Dendritic cell treated with granulocyte-macrophage colony-stimulating factor and Interleukin-4, amounts not matched to agents 40 ng/mL and 50 ng/mL, for 4 days (primary cell): ENCODE measurements around the gene PDPN.

ENCODE experiments used
- H3K27ac Mint-ChIP-seq: one replicate; pipeline ENCODE4 v1.8.0; 2022; ENCODE audit warnings: mild to moderate bottlenecking, mixed read lengths
- H3K27me3 Mint-ChIP-seq: one replicate; pipeline ENCODE4 v1.8.0; 2022; ENCODE audit warnings: mild to moderate bottlenecking, mixed read lengths
- H3K36me3 Mint-ChIP-seq: one replicate; pipeline ENCODE4 v1.8.0; 2022; ENCODE audit warnings: low read depth, mixed read lengths
- H3K4me1 Mint-ChIP-seq: one replicate; pipeline ENCODE4 v1.8.0; 2022; ENCODE audit warnings: low read depth, mixed read lengths
- H3K4me3 Mint-ChIP-seq: one replicate; pipeline ENCODE4 v1.8.0; 2022; ENCODE audit warnings: mild to moderate bottlenecking, moderate library complexity, mixed read lengths
- H3K9me3 Mint-ChIP-seq: one replicate; pipeline ENCODE4 v1.8.0; 2022; ENCODE audit warnings: mixed read lengths
- intact Hi-C: fragments of 100-400 bp; cut with micrococcal nuclease; formaldehyde crosslinking; loops from one replicate; pipeline ENCODE4 v1.15.0; 2022

Gene PDPN

DNA sequence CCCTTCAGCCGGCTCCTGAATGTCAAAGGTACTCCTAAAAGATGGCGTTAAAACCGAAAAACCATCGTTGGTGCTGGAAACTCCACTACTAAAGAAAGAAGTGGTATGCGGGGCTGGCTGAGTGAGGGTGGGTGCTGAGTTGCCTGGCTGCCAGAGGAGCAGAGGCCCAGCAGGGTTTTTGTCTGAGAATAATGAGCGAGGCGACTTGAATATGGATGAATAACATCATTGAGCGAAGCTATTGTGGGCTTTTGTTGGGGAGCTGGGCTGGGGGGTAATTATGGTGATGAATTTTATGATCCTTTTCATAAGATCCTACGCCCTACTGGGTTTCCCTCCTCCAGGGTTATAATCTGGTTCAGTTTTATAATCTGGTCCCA is 2.0 kb downstream of the PDPN start:
- H3K36me3 Mint-ChIP-seq, result no peaks in the 10 kb centered on the region
- H3K4me3 Mint-ChIP-seq, result no peak overlapping the region
- H3K27ac Mint-ChIP-seq, result no peak overlapping the region
- peaks cover 78% of the 10 kb centered on the region for H3K27me3 Mint-ChIP-seq
- peaks cover 15% of the 10 kb centered on the region for H3K4me1 Mint-ChIP-seq
- no peaks in the 10 kb centered on the region for H3K9me3 Mint-ChIP-seq
- intact Hi-C loops, result no loop called here

DNA sequence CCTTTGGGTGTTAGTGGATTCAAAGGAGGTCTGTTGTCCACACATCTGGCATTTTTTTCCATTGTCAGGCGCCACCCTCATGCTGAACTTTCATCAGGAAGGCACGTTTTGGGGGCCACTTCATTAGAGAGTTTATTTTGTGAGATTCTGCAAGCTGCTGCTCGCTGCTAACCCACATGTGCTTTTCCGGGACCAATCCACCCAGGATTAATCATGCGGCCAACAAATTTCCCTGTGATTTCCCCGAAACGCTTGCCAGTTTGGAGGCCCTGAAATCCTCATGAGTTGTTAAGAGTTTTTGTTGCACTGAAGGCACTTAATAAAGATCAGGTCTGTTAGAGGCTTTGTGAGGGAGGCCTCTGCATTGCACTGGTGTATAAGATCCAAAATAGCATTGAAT is 2.4 kb downstream of the PDPN start:
- no peaks in the 10 kb centered on the region for H3K36me3 Mint-ChIP-seq

GRCh38 chr1:13587256-13588030 is 3.8 kb downstream of the PDPN start:
- intact Hi-C loops, result no loop called here
- H3K4me1 Mint-ChIP-seq, result peaks cover 26% of the 10 kb centered on the region
- no peak overlapping the region for H3K27ac Mint-ChIP-seq
- peaks cover 60% of the 10 kb centered on the region for H3K27me3 Mint-ChIP-seq
- no peaks in the 10 kb centered on the region for H3K36me3 Mint-ChIP-seq
- no peak overlapping the region for H3K4me3 Mint-ChIP-seq
- no peaks in the 10 kb centered on the region for H3K9me3 Mint-ChIP-seq

More for the DNA sequence above, 2.4 kb downstream of the PDPN start:
- Mint-ChIP-seq H3K9me3 (no peaks in the 10 kb centered on the region), H3K4me1 (peaks cover 17% of the 10 kb centered on the region), H3K27me3 (peaks cover 74% of the 10 kb centered on the region), H3K27ac (no peak overlapping the region), H3K4me3 (no peak overlapping the region)
- intact Hi-C loops, result no loop called here

- no peak overlapping the region for H3K27ac Mint-ChIP-seq
- no peaks in the 10 kb centered on the region for H3K9me3 Mint-ChIP-seq
- peaks cover 36% of the 10 kb centered on the region for H3K4me1 Mint-ChIP-seq
- intact Hi-C loops, result no loop called here
- H3K4me3 Mint-ChIP-seq, result no peak overlapping the region
- H3K27me3 Mint-ChIP-seq, result peaks cover 43% of the 10 kb centered on the region
- H3K36me3 Mint-ChIP-seq, result no peaks in the 10 kb centered on the region
Measured at GRCh38 chr1:13588946-13589796, 5.5 kb downstream of the PDPN start.

DNA sequence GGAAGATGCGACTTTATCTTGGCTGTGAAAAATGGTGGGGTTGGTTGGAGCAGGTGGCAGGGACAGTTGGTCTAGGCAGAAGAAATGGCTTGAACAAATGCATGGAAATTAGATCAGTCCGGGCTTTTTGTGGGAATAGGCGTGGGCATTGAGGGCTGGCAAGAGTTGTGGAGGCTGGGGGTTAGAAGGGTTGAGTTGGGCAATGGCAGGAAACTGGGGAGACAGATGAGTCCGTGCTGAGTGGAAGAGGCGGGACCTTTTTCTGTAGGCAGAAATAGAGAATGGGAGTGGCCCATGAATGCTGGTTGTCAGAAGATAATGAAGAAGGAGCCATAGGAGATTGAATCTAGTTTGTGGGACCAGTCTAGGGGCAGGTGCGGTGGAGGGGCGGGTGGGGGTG is 6.9 kb downstream of the PDPN start:
- Mint-ChIP-seq H3K9me3 (no peaks in the 10 kb centered on the region), H3K36me3 (no peaks in the 10 kb centered on the region), H3K27me3 (peaks cover 30% of the 10 kb centered on the region), H3K27ac (no peak overlapping the region), H3K4me3 (no peak overlapping the region), H3K4me1 (peaks cover 36% of the 10 kb centered on the region)
- intact Hi-C loops, result no loop called here

GRCh38 chr1:13593511-13594131 is 10.0 kb downstream of the PDPN start:
- intact Hi-C loops, result no loop called here
- Mint-ChIP-seq H3K27me3 (peaks cover 13% of the 10 kb centered on the region), H3K9me3 (no peaks in the 10 kb centered on the region), H3K4me3 (no peak overlapping the region), H3K27ac (no peak overlapping the region), H3K4me1 (peaks cover 36% of the 10 kb centered on the region), H3K36me3 (no peaks in the 10 kb centered on the region)

DNA sequence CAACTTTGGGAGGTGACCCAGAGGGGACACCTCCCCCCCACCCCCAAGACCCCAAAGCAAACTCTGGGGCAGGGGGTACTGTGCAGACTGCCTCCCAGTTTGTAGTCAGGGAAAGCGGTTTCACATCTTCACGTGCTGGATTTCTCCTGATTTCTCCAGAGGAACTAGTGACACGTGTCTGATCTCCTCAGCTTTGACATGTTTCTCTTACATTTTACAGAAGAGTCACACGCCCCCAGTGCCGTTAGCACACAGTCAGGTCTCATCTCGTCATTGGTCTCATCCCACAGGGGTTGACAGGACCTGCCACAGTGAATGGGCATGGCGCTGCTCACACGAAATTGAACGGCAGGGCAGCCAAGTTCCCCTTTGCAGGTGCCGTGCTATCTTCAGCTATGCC is 11.8 kb downstream of the PDPN start:
- Mint-ChIP-seq H3K9me3 (no peaks in the 10 kb centered on the region), H3K27me3 (peaks cover 11% of the 10 kb centered on the region), H3K4me1 (peaks cover 32% of the 10 kb centered on the region), H3K4me3 (no peak overlapping the region), H3K36me3 (no peaks in the 10 kb centered on the region), H3K27ac (no peak overlapping the region)
- intact Hi-C loops, result no loop called here

DNA sequence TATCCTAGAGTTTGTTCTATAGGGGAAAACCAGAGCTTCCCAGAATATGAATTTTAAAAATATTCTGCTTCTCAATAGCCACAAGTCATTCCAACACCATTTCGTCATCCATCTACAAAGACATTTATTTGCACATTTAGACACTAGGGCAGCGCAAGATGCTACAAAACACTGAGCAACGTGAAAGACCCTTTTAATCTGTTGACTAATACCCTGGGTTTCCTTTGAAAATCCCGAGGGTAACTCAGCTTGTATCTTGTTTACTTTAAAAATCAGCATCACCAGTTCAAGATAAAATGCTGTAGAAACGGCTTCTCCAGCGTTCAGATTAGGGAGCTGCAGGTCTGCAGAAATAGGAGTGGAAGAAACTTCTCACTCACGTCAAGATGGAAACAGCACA is 13.5 kb downstream of the PDPN start:
- Mint-ChIP-seq H3K4me1 (peaks cover 18% of the 10 kb centered on the region), H3K36me3 (no peaks in the 10 kb centered on the region), H3K27me3 (peaks cover 10% of the 10 kb centered on the region), H3K4me3 (no peak overlapping the region), H3K27ac (no peak overlapping the region), H3K9me3 (no peaks in the 10 kb centered on the region)
- intact Hi-C loops, result no loop called here

DNA sequence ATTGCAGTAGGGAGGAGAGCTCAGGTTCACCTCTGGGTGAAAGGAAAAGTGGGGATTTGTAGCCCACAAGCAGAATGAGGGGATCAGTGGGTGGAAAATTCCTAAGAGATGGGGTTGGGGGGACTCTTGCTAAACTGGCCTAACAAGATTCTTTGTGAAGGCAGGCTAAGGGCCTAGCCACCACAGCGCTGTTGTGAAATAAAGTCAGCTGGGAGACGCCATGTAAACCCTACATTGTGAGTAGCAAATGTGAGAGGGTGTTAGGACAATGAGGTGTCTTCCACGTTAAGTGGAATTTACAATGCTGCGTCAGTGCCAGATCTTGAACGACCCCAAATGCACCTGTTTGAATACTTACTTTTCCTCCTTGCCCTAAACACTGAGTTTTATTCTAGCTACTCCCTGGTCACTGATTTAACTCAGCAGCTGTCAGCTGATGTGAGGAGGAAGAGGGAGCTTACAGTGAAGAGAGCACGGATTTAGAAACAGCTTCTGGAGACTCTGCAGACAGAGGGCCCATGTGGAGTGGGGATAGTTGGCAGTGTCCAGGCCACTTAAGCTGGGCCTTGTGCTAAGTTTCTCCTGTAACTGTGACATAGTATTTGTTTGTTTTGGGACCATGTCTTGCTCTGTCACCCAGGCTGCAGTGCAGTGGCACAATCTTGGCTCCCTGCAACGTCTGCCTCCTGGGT is 17.3 kb downstream of the PDPN start:
- H3K4me3 Mint-ChIP-seq, result no peak overlapping the region

GRCh38 chr1:13604176-13604575 is 20.5 kb downstream of the PDPN start:
- Mint-ChIP-seq H3K4me1 (no peaks in the 10 kb centered on the region), H3K4me3 (no peak overlapping the region), H3K27ac (no peak overlapping the region), H3K9me3 (no peaks in the 10 kb centered on the region), H3K27me3 (peaks cover 15% of the 10 kb centered on the region), H3K36me3 (no peaks in the 10 kb centered on the region)
- intact Hi-C loops, result no loop called here

More for the DNA sequence above, 17.3 kb downstream of the PDPN start:
- intact Hi-C loops, result no loop called here
- no peaks in the 10 kb centered on the region for H3K4me1 Mint-ChIP-seq
- H3K9me3 Mint-ChIP-seq, result no peaks in the 10 kb centered on the region
- H3K36me3 Mint-ChIP-seq, result no peaks in the 10 kb centered on the region
- peaks cover 16% of the 10 kb centered on the region for H3K27me3 Mint-ChIP-seq
- no peak overlapping the region for H3K27ac Mint-ChIP-seq

- Mint-ChIP-seq H3K4me3 (no peak overlapping the region), H3K27me3 (peaks cover 16% of the 10 kb centered on the region), H3K27ac (no peak overlapping the region), H3K9me3 (no peaks in the 10 kb centered on the region), H3K36me3 (no peaks in the 10 kb centered on the region), H3K4me1 (no peaks in the 10 kb centered on the region)
- intact Hi-C loops, result no loop called here
Measured at GRCh38 chr1:13604721-13605120, 21.1 kb downstream of the PDPN start.

DNA sequence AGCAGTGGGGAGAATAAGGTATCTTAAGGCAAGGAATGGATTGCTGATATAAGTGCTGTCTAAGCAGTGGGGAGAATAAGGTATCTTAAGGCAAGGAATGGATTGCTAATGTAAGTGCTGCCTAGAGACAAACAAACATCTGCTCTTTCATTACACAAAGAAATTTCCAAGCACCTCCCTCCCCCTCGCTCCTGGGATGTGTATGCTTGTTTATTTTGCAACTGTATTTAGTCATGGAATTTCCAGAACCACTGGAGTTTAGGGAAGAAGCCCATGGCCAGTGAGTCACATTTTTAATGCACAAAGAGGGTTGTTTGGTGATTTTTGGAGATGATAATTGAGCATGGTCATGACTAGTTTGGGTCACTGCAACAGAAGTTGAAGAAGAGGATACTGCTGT is 21.5 kb downstream of the PDPN start:
- Mint-ChIP-seq H3K4me3 (no peak overlapping the region), H3K9me3 (no peaks in the 10 kb centered on the region), H3K4me1 (no peaks in the 10 kb centered on the region), H3K36me3 (no peaks in the 10 kb centered on the region), H3K27ac (no peak overlapping the region), H3K27me3 (peaks cover 16% of the 10 kb centered on the region)
- intact Hi-C loops, result no loop called here

DNA sequence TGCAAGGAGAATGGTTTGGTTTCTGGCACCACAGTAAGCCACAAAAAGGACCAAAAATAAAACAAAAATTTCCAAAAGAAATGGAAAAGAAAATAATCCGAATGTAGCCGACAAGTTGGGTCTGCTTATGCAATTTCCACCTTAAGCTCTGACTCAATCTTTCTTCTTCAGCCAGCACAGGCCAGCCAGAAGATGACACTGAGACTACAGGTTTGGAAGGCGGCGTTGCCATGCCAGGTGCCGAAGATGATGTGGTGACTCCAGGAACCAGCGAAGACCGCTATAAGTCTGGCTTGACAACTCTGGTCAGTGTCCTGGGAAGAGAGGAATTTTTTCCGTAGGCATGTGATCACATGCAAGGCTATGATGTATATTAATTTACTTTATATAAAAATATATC is 23.4 kb downstream of the PDPN start:
- Mint-ChIP-seq H3K4me3 (no peak overlapping the region), H3K4me1 (no peaks in the 10 kb centered on the region), H3K27ac (no peak overlapping the region), H3K36me3 (no peaks in the 10 kb centered on the region), H3K9me3 (no peaks in the 10 kb centered on the region), H3K27me3 (peaks cover 18% of the 10 kb centered on the region)
- intact Hi-C loops, result no loop called here

GRCh38 chr1:13616234-13616633 is 32.6 kb downstream of the PDPN start:
- H3K27ac Mint-ChIP-seq, result no peak overlapping the region
- H3K4me3 Mint-ChIP-seq, result no peak overlapping the region
- peaks cover 27% of the 10 kb centered on the region for H3K27me3 Mint-ChIP-seq
- H3K9me3 Mint-ChIP-seq, result no peaks in the 10 kb centered on the region
- intact Hi-C loops, result no loop called here
- H3K4me1 Mint-ChIP-seq, result no peaks in the 10 kb centered on the region
- no peaks in the 10 kb centered on the region for H3K36me3 Mint-ChIP-seq
